ENCODE data around the gene ACOX2.

- TF ChIP-seq MAX (IDR thresholded peaks at IDR 0.05): no peak
- no peak for TF ChIP-seq CTCF (IDR thresholded peaks at IDR 0.05; ENCODE audit: low read depth, low read length, missing input control)
- TF ChIP-seq GABPA (IDR thresholded peaks at IDR 0.05 in 1 of 2, conservative IDR thresholded peaks at IDR 0.05 in 1 of 2): no peak
- no peak for TF ChIP-seq REST (IDR thresholded peaks at IDR 0.05)
Measured at GRCh38 chr3:58570851-58571250, 33.9 kb upstream of the ACOX2 start.
